Measurements from ENCODE around the gene ETV4.

DNA sequence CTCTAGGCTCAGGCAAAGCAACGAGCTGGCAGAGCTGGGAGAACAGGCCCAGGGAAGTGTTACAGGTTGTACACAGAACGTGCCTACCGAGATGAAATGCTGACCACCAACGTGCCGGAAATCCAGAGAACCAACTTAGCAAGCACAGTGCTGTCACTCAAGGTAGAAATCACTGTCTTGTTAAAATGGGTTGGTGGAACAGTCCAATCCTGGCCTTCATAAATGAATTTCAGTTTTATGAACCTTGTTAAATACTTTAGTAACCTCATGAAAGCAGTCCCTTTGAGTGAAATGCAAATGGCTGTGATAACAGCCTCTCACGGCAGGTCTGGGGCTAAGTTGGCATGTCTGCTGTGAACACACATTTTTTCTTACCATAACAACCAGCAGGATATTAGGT, 29.0 kb downstream of the ETV4 start:
- no peak for TF ChIP-seq BHLHE40 (IDR thresholded peaks at IDR 0.05; ENCODE audit: borderline replicate concordance)
- TF ChIP-seq CTBP1 (IDR thresholded peaks at IDR 0.05; ENCODE audit: borderline replicate concordance), result no peak
